Measurements from ENCODE around the gene PRKCA.

DNA sequence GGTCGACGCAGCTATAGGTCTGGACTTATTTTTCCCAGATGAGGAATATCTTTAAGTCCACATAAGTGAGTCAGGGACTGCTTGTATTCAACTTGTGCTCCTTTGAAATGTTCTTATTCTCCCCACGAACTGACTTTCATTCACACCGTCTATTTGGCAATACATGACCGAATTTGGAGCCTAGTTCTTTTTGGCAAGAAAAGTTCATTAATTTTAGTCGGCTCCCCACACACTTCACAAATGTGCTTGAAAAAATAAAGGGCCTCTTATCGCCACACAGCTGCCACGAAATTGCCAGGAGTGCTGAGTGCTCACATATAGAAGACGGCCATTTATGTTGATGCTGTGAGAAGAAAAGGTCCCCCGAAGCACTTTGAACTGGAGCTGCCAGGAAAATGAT, 152.6 kb downstream of the PRKCA start:
- no peak for TF ChIP-seq ESRRA (IDR thresholded peaks at IDR 0.05; ENCODE audit: borderline replicate concordance, low read length)
- TF ChIP-seq, protein P1, sequence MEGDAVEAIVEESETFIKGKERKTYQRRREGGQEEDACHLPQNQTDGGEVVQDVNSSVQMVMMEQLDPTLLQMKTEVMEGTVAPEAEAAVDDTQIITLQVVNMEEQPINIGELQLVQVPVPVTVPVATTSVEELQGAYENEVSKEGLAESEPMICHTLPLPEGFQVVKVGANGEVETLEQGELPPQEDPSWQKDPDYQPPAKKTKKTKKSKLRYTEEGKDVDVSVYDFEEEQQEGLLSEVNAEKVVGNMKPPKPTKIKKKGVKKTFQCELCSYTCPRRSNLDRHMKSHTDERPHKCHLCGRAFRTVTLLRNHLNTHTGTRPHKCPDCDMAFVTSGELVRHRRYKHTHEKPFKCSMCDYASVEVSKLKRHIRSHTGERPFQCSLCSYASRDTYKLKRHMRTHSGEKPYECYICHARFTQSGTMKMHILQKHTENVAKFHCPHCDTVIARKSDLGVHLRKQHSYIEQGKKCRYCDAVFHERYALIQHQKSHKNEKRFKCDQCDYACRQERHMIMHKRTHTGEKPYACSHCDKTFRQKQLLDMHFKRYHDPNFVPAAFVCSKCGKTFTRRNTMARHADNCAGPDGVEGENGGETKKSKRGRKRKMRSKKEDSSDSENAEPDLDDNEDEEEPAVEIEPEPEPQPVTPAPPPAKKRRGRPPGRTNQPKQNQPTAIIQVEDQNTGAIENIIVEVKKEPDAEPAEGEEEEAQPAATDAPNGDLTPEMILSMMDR (IDR thresholded peaks at IDR 0.05) = no peak
- TF ChIP-seq, protein P2, sequence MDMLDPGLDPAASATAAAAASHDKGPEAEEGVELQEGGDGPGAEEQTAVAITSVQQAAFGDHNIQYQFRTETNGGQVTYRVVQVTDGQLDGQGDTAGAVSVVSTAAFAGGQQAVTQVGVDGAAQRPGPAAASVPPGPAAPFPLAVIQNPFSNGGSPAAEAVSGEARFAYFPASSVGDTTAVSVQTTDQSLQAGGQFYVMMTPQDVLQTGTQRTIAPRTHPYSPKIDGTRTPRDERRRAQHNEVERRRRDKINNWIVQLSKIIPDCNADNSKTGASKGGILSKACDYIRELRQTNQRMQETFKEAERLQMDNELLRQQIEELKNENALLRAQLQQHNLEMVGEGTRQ (IDR thresholded peaks at IDR 0.05) = no peak
- no peak for TF ChIP-seq POLR2A (IDR thresholded peaks at IDR 0.05; ENCODE audit: low read length)
- TF ChIP-seq, protein P3, sequence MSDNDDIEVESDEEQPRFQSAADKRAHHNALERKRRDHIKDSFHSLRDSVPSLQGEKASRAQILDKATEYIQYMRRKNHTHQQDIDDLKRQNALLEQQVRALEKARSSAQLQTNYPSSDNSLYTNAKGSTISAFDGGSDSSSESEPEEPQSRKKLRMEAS (IDR thresholded peaks at IDR 0.05) = no peak
- TF ChIP-seq CHD4 (IDR thresholded peaks at IDR 0.05; ENCODE audit: borderline replicate concordance) = no peak
- TF ChIP-seq JUN (IDR thresholded peaks at IDR 0.05) = no peak
